Measurements from ENCODE around the gene GSDMA. TPM values are rescaled to one million over a fixed set of nuclear protein-coding genes. Genes with fewer than 3 reads are reported as not detected.

The GSDMA gene
- total RNA-seq, 1 experiment from 2014 or later, result not detected

DNA sequence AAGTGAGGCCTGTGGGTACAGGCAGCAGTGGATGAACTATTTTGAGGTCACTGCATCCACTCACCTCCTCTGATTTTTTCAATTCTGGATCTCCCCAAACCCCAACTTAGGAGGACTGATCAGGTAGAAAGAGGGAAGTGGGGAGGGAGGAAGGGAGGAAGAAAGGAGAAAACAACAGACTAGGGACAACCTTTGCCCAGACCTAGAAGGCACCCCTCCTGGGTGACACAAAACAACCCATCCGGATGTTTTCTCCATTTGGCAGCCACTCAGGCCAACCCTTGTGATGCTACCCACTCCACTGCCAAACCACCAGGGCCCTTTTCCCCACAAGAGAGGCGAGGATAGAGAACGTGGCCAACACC is 38.1 kb upstream of the GSDMA start:
- Histone ChIP-seq H2BK120ac (ENCODE audit: low read depth, low read length, poor library complexity, severe bottlenecking) (no peak overlapping the region), H2AK5ac (ENCODE audit: insufficient read length, low read length) (no peak overlapping the region), H3K18ac (ENCODE audit: insufficient read length, low read depth, low read length) (no peak overlapping the region), H3K4me2 (ENCODE audit: insufficient read depth, insufficient read length, low read length) (no peak overlapping the region), H3K27ac (ENCODE audit: insufficient read length, low read depth, low read length) (no peak overlapping the region), H3K4ac (ENCODE audit: low read depth, low read length) (no peak overlapping the region), H3K14ac (ENCODE audit: insufficient read depth, low read length) (no peak overlapping the region), H3K23ac (ENCODE audit: insufficient read length, low read depth, low read length) (no peak overlapping the region), H3K56ac (ENCODE audit: insufficient read length, low read depth, low read length) (no peak overlapping the region), H3K9ac (ENCODE audit: extremely low read depth, insufficient read length, low read length) (no peak overlapping the region), H3K79me1 (ENCODE audit: insufficient read depth, low read depth, low read length, poor library complexity, severe bottlenecking) (peaks cover 13% of the 10 kb centered on the region), H4K20me1 (ENCODE audit: control insufficient read depth, insufficient read depth, insufficient read length) (no peaks in the 10 kb centered on the region), H3T11ph (ENCODE audit: low read length) (no peak overlapping the region), H3K27me3 (ENCODE audit: insufficient read depth, low read length) (no peaks in the 10 kb centered on the region), H2BK20ac (ENCODE audit: low read depth, low read length, poor library complexity, severe bottlenecking) (no peak overlapping the region), H4K8ac (replicated peaks; ENCODE audit: insufficient read length, low read depth, low read length) (no peak overlapping the region), H4K5ac (ENCODE audit: insufficient read length, low read depth, low read length) (no peak overlapping the region), H2BK15ac (ENCODE audit: low read depth, low read length) (no peak overlapping the region), H2BK12ac (ENCODE audit: insufficient read length, low read depth, low read length) (no peak overlapping the region), H4K91ac (ENCODE audit: insufficient read length, low read depth, low read length) (no peak overlapping the region), H2BK5ac (ENCODE audit: insufficient read length, low read length) (no peak overlapping the region), H3K79me2 (ENCODE audit: insufficient read depth, low read length) (peaks cover 13% of the 10 kb centered on the region; the same call in 1 of the 2 replicates), H3K4me1 (ENCODE audit: insufficient read depth, low read length) (peaks cover 5% of the 10 kb centered on the region; the same call in 1 of the 2 replicates), H3K23me2 (ENCODE audit: insufficient read length, low read depth, low read length, poor library complexity, severe bottlenecking) (peaks cover 15% of the 10 kb centered on the region), H3K9me3 (ENCODE audit: control insufficient read depth, low read depth, low read length) (no peaks in the 10 kb centered on the region), H2AFZ (ENCODE audit: low read length) (no peak overlapping the region)
- H3K36me3 Mint-ChIP-seq (ENCODE audit: insufficient read depth in 1 of 3, low read depth in 3 of 3), result peaks cover 17 to 34% (median 32%) of the 10 kb centered on the region in 3 experiments
- no peak for DNase-seq
- H3K9me3 Mint-ChIP-seq, result no peaks in the 10 kb centered on the region; a peak in 1 of 5 replicates
- peaks cover 34 to 39% of the 10 kb centered on the region in 2 experiments for H3K4me1 Mint-ChIP-seq
- peak overlapping the region in 1 of 2 experiments; percentile 44; a peak in 1 of 5 replicates for H3K4me3 Mint-ChIP-seq
- H3K27ac Mint-ChIP-seq, result peak overlapping the region in 2 of 3 experiments; percentile 73 to 95; a peak in 4 of 7 replicates
- TF ChIP-seq CTCF (conservative IDR thresholded peaks at IDR 0.05), result no peak
- H3K27me3 Mint-ChIP-seq (ENCODE audit: low read depth), result no peaks in the 10 kb centered on the region
- WGBS (ENCODE audit: extremely low coverage, insufficient read length, low lambda C conversion rate), result no CpG with 5 or more reads among the region's 3 CpGs

Data from H9 (cell line).